GM19438 (cell line): ENCODE results near the gene MAGIX.

Experiments
- ATAC-seq: cut with Tn5 transposase; IDR thresholded peaks from one replicate; pipeline ENCODE4 v1.9.1; 2021; ENCODE audit warnings: low read depth; ENCODE audit not compliant: unreplicated experiment

The MAGIX gene

GRCh38 chrX:49203536-49203935 is 41.0 kb downstream of the MAGIX start:
- ATAC-seq: no peak

GRCh38 chrX:49204017-49204416 is 41.5 kb downstream of the MAGIX start:
- ATAC-seq: no peak

- ATAC-seq: no peak
These were observed 42.2 kb downstream of the MAGIX start for GRCh38 chrX:49204709-49205108.

DNA sequence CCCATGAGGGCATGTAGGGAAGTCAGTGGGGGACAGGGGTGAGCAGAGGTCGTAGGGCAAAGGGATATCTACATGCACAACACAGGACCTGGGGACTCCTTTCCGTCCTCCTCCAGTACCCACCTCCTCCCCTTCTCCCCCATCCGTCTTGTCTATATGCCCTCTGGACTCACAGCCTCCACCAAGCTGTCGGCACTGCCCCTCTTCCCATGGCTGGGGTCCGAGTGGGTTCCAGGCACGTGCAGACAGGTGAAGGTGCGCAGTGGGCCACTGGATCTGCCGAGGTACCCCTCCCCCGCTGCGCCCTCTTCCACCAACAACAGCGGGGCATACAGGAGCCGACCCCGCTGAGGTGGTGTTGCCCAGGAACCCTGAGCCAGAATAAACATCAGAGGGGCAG is 42.9 kb downstream of the MAGIX start:
- ATAC-seq: no peak

DNA sequence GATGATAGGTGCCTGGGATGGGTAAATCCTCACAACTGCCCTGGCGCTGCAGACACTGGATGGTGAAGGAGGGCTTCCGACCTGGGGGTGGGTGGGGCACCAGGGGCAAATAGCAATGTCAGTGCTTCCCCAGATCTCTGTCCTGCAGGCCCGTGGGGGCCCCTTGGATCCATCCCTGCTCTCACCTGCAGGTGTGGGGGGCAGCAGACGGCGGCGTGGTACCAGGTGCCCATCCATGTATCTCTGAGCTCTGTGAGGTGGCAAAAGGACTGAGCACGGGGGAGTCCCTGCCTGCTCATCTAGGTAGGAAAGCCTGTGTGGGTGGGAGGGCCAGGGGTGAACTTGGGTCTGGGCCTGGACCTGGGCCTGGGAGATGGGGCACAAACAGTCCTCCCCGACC is 44.0 kb downstream of the MAGIX start:
- ATAC-seq: no peak

DNA sequence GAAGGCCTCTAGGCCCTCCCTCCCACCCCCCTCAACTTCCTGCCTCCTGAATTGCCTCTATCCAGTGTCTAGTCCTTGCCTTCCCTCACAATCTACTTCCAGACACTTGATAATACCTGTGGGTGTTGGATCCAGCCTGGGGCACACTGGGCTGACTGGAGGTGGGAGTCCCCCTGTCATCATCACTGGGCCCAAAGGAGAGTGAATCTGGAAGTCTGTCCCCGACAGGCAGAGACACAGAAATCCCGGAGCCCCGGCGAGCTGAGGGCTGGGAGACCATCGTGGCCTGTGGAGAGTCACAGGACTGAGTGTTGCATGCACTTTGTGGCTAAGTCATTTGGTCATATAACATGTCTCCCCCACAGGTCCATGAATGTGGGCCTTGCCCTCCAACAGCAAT is 45.8 kb downstream of the MAGIX start:
- ATAC-seq: no peak

DNA sequence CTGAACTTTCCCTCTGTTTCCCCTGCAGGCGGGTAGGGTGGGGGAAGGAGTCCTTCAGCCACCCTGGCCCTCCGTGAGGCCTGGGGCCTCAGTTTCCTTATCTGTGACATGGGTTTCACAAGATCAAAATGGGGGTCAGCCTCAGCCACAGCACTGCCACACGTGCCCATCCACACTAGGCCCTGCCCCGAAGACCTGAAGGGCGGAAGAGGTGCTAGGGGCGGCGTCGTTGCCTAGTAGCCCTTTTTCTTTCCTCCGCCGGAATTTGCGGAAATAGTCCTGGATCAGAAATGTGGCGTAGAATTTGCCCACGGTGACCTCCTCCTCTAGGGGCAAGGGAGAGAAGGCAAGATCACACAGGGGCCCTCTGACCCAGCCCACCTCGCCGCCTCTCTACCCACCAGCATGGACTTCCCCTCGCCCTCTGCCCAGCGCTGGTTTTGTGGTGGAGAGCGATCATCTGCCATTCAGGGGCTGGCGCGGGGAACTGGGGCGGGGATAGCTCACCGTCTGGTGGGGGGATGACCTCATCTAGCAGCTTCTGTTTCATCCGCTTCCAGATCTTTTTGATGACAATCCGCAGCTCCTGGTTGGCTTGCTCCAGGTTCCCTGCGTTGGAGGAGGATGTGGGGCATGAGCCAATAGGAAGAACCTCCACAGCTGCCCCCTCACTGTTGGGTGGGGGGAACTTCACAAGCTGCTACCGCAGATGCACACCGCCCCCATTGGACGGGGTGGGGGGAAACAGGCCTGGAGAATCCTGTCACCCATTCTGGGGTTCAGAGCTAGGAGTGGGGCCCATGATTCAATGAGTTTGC is 47.1 kb downstream of the MAGIX start:
- no peak for ATAC-seq

GRCh38 chrX:49210406-49210805 is 47.8 kb downstream of the MAGIX start:
- no peak for ATAC-seq

DNA sequence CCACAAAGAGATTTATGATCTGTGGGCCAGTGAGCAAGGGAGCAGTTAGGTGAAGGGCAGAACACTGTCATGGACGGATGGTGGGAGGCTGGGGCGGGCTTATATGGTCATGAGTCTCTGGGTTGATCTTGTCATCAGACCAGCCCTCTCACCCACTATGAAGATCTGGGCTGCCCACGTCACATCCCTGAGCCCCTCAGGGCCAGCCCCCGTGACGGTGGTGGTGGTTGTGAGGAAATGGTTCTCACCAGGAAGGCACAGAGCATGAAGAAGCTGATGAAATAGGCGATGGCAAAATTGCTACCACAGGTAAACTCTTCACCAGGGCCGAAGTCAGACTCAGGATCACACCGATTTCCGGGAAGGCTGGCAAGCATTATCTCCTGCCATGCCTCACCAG is 48.5 kb downstream of the MAGIX start:
- ATAC-seq: no peak

- no peak for ATAC-seq
These were observed 49.7 kb downstream of the MAGIX start for GRCh38 chrX:49212209-49212608.

DNA sequence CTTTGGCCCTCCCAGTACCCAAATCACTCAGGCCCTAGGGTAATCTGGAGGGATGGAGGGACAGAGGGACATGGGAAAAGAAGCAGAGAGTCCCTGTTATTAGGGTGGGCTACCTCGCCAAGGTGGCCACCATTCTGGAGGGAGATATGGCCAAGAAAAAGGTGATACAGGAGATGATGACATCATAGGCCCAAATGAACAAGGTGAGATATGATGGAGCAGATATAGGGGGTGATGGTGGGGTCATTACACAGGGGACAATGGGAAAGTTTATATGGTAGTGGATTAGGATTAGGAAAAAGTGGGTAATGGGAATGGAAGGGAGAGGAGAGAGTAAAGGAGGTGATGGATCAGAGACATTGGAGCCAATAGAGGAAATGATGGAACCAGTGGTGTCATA is 50.3 kb downstream of the MAGIX start:
- ATAC-seq: no peak

GRCh38 chrX:49214416-49214815 is 51.9 kb downstream of the MAGIX start:
- ATAC-seq: no peak

DNA sequence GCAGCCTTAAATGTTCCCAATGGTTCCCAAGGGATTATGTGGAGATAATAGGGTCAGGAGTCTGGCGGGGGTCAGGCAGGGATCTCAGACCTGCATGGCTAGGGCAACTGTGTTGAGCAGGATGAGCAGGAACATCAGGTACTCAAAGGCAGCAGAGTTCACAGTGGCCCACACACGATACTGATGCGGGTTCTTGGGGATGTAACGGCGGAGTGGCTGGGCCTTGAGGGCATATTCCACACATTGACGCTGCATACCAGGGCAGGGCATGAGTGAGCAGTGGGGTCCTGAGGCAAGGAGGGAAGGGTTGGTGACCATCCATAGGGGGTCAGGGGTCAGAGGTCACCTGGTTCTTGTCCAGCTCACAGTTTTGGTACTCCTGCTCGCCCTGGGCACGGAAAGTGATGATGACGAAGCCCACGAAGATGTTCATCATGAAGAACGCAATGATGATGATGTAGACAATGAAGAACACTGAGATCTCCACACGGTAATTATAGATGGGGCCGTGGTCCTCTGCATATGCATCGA is 52.5 kb downstream of the MAGIX start:
- ATAC-seq: no peak
